ENCODE results near the gene PDLIM1.

DNA sequence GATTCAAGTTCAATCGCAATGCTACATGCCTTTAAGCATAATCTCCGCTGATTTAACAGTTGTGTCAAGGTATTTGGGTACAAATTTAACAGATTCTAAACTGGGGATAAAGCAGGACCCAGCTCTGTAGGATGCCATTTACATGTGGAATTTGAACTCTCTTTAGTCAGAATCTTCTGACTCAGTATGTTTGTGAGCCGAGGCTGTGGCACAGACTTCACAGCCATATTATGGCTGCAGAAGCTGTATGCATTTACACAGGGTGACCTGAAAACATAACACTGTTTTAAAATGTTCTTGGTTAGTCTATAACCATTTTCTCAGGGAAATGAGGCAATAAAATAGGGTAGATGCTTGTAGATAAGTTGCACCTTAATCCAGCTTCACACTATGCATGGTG lies 8.7 kb downstream of the PDLIM1 start:
- TF ChIP-seq POLR2A (IDR thresholded peaks at IDR 0.05), result no peak
- TF ChIP-seq, protein P1, sequence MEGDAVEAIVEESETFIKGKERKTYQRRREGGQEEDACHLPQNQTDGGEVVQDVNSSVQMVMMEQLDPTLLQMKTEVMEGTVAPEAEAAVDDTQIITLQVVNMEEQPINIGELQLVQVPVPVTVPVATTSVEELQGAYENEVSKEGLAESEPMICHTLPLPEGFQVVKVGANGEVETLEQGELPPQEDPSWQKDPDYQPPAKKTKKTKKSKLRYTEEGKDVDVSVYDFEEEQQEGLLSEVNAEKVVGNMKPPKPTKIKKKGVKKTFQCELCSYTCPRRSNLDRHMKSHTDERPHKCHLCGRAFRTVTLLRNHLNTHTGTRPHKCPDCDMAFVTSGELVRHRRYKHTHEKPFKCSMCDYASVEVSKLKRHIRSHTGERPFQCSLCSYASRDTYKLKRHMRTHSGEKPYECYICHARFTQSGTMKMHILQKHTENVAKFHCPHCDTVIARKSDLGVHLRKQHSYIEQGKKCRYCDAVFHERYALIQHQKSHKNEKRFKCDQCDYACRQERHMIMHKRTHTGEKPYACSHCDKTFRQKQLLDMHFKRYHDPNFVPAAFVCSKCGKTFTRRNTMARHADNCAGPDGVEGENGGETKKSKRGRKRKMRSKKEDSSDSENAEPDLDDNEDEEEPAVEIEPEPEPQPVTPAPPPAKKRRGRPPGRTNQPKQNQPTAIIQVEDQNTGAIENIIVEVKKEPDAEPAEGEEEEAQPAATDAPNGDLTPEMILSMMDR (IDR thresholded peaks at IDR 0.05), result no peak
